HCT116 (cell line): ENCODE measurements around the gene CAMSAP1. TPM values are rescaled to one million over a fixed set of nuclear protein-coding genes. Genes with fewer than 3 reads are reported as not detected.

Experiments
- ATAC-seq: fragments of 200-7000 bp; cut with Tn5 transposase; 2 replicates; pipeline ENCODE4 v1.9.1; 2020; ENCODE audit warnings: mild to moderate bottlenecking, moderate library complexity
- BruUV-seq: library from RNA; stranded (reverse); fragments of 400-500 nt; replicated peaks from 2 replicates; lab custom pipeline; 2021; lab: Mats Ljungman, UMichigan
- CTCF ChIA-PET: fragments of 300-600 bp; sonication (Branson Sonifier 250); formaldehyde crosslinking; loops from one replicate; lab custom pipeline; 2021; ENCODE audit warnings: antibody characterized with exemption; lab: Charles Lee
- POLR2A ChIA-PET: fragments of 300-600, 350-600 bp; sonication (Branson Sonifier 250); formaldehyde crosslinking; loops from one replicate; lab custom pipeline; 2021; ENCODE audit warnings: antibody characterized with exemption; lab: Charles Lee
- RAD21 ChIA-PET, 2 experiments: fragments of 300-600 bp; sonication (Branson Sonifier 250); formaldehyde crosslinking; loops; one replicate each; lab custom pipeline; 2023; ENCODE audit warnings: low total read pairs in 2 of 2; ENCODE audit not compliant: uncharacterized antibody in 2 of 2, unreplicated experiment in 2 of 2, low non-redundant PET in 1 of 2; lab: Charles Lee
- DNase-seq: peaks from one replicate; pipeline ENCODE4 v3.0.0-alpha.2; 2010; ENCODE audit warnings: low read depth, low spot score
- H2AFZ ChIP-seq: fragments of 200-600 bp; shearing (Covaris generic), sonication (generic); 2 replicates; pipeline ENCODE4 v1.6.1; 2017; ENCODE audit warnings: low read depth, mixed run types, mixed read lengths, antibody characterized with exemption, low read length; ENCODE audit not compliant: poor library complexity, severe bottlenecking
- H3K27ac ChIP-seq: 2 replicates; pipeline ENCODE4 v1.5.1; 2012; ENCODE audit warnings: low read depth, low read length
- H3K27me3 ChIP-seq: fragments of 200-600 bp; sonication (generic); 2 replicates; pipeline ENCODE4 v1.6.1; 2016; ENCODE audit warnings: mixed run types, low read length, mixed read lengths; ENCODE audit not compliant: insufficient read depth
- H3K36me3 ChIP-seq, 2 experiments: fragments of 200-500 bp in 1 of 2; fragments of 200-600 bp in 1 of 2; sonication (Bioruptor generic) in 1 of 2; sonication (generic) in 1 of 2; 2 replicates each; pipeline versions ENCODE4 v1.5.1 to v1.6.1; 2014 to 2016; ENCODE audit warnings: low read length in 2 of 2, inconsistent platforms in 1 of 2, mixed read lengths in 1 of 2, mixed run types in 1 of 2; ENCODE audit not compliant: insufficient read depth in 2 of 2, control insufficient read depth in 1 of 2
- H3K4me1 ChIP-seq, 2 experiments: fragments of 200-600 bp in 1 of 2; sonication (generic) in 1 of 2; 2 replicates each; pipeline versions ENCODE4 v1.5.1 to v1.6.1; 2012 to 2017; ENCODE audit warnings: low read length in 2 of 2, inconsistent platforms in 1 of 2, mild to moderate bottlenecking in 1 of 2, mixed read lengths in 1 of 2, mixed run types in 1 of 2, moderate library complexity in 1 of 2; ENCODE audit not compliant: insufficient read depth in 2 of 2, control insufficient read depth in 1 of 2
- H3K4me2 ChIP-seq: fragments of 200-600 bp; sonication (generic); 2 replicates; pipeline ENCODE4 v1.6.1; 2017; ENCODE audit warnings: mixed run types, low read length, mixed read lengths
- H3K4me3 ChIP-seq, 2 experiments: fragments of 200-600 bp in 1 of 2; sonication (generic) in 1 of 2; replicated peaks in 1 of 2; 2 replicates each; pipeline ENCODE4 v1.5.1; 2011 to 2016; ENCODE audit warnings: low read length in 2 of 2, control low read depth in 1 of 2, low read depth in 1 of 2, mild to moderate bottlenecking in 1 of 2, mixed read lengths in 1 of 2, mixed run types in 1 of 2
- H3K79me2 ChIP-seq: fragments of 200-600 bp; sonication (generic); 2 replicates; pipeline ENCODE4 v1.6.1; 2017; ENCODE audit warnings: mild to moderate bottlenecking, mixed run types, low read length, moderate library complexity, mixed read lengths; ENCODE audit not compliant: insufficient read depth
- H3K9ac ChIP-seq: fragments of 200-600 bp; sonication (generic); 2 replicates; pipeline ENCODE4 v1.6.1; 2016; ENCODE audit warnings: low read length, mixed read lengths
- H3K9me2 ChIP-seq: fragments of 200-600 bp; sonication (generic), shearing (Covaris generic); 2 replicates; pipeline ENCODE4 v1.6.1; 2017; ENCODE audit warnings: mixed run types, mild to moderate bottlenecking, moderate library complexity; ENCODE audit not compliant: insufficient read depth
- H3K9me3 ChIP-seq, 2 experiments: fragments of 200-500 bp in 1 of 2; fragments of 200-600 bp in 1 of 2; sonication (Bioruptor generic) in 1 of 2; sonication (generic) in 1 of 2; 2 replicates each; pipeline ENCODE4 v1.6.1; 2014 to 2017; ENCODE audit warnings: low read length in 2 of 2, mixed read lengths in 2 of 2, inconsistent platforms in 1 of 2, low read depth in 1 of 2, mild to moderate bottlenecking in 1 of 2, mixed run types in 1 of 2, moderate library complexity in 1 of 2; ENCODE audit not compliant: control insufficient read depth in 1 of 2, insufficient read depth in 1 of 2
- H4K20me1 ChIP-seq: fragments of 200-600 bp; sonication (generic), shearing (Covaris generic); 2 replicates; pipeline ENCODE4 v1.6.1; 2017; ENCODE audit warnings: mixed run types, mild to moderate bottlenecking, moderate library complexity; ENCODE audit not compliant: insufficient read depth
- EGR1 ChIP-seq: IDR thresholded peaks from 2 replicates; pipeline ENCODE4 v1.6.1; 2012; ENCODE audit warnings: low read depth
- SP1 ChIP-seq: IDR thresholded peaks from 2 replicates; pipeline ENCODE4 v1.6.1; 2012; ENCODE audit warnings: low read depth
- ZFX ChIP-seq: fragments of 450-650 bp; IDR thresholded peaks from 2 replicates; pipeline ENCODE4 v1.6.1; 2017
- ZNF274 ChIP-seq: fragments of 200-500 bp; sonication (Bioruptor generic); IDR thresholded peaks from 2 replicates; pipeline ENCODE4 v1.6.1; 2014; ENCODE audit warnings: mild to moderate bottlenecking, low read depth, low read length, inconsistent platforms
- intact Hi-C: fragments of 100-400 bp; cut with micrococcal nuclease; formaldehyde crosslinking; loops from 2 replicates; pipeline ENCODE4 v1.10.0; 2022
- total RNA-seq: library from RNA; stranded (reverse); gene quantifications from one replicate; pipeline ENCODE4 v1.2.1, GENCODE V29; 2021; ENCODE audit not compliant: unreplicated experiment

Gene CAMSAP1
- total RNA-seq, 1 experiment from 2014 or later: 33.1 TPM

DNA sequence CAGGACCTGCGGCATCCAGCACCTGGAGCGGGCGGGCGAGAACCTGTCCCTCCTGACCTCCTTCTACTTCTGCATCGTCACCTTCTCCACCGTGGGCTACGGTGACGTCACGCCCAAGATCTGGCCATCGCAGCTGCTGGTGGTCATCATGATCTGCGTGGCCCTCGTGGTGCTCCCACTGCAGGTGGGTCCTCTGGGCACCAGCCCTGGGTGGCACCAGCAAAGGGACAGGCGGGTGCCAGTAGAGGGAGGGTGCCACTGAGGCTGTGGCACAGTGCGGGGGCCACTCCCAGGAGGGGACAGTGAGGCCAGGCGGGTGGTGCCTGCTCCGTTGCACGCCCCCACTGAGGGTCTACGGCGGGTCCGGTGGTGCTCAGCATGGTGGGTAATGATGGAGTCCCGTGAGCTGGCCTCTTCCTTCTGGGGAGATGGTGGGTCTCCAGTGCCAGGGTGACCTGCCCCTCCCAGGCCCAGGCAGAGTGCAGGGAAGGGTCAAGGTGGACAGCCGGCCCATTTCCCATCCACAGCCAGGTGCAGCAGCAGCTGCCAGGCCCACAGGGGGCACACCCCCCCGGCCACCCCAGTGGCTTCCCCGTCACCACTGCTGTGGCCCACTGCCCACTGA, 147.6 kb downstream of the CAMSAP1 start (continued):
- no peak for TF ChIP-seq ZNF274
- no peak for TF ChIP-seq EGR1
- no peak for TF ChIP-seq SP1

GRCh38 chr9:135758870-135759269, 148.5 kb downstream of the CAMSAP1 start:
- POLR2A ChIA-PET: no interaction called here
- H3K27me3 ChIP-seq: no peaks in the 10 kb centered on the region

More at GRCh38 chr9:135758870-135759269, 148.5 kb downstream of the CAMSAP1 start:
- no peaks in the 10 kb centered on the region for H3K79me2 ChIP-seq
- ChIA-PET CTCF (no interaction called here), RAD21 (no interaction called here)
- no peaks in the 10 kb centered on the region for H3K9me3 ChIP-seq
- no peak overlapping the region for H3K9ac ChIP-seq
- DNase-seq (no peak), ATAC-seq (no peak)
- no peak overlapping the region for H3K4me3 ChIP-seq
- H3K4me2 ChIP-seq: no peak overlapping the region
- no peaks in the 10 kb centered on the region for H3K4me1 ChIP-seq
- H4K20me1 ChIP-seq: no peaks in the 10 kb centered on the region
- H3K36me3 ChIP-seq: no peaks in the 10 kb centered on the region
- TF ChIP-seq ZFX (no peak), ZNF274 (no peak)
- no peak overlapping the region for H3K27ac ChIP-seq
- H3K9me2 ChIP-seq: no peaks in the 10 kb centered on the region
- intact Hi-C loops: no loop called here
- no peak overlapping the region for H2AFZ ChIP-seq
- no TSS peak for BruUV-seq

Other genes with a start within 250 kb of the CAMSAP1 start
- gene LCN9, start 244.2 kb downstream of the CAMSAP1 start, total RNA-seq: not detected
- gene SOHLH1, start 208.1 kb downstream of the CAMSAP1 start, total RNA-seq: not detected
- 0.17 TPM for gene KCNT1, start 205.4 kb downstream of the CAMSAP1 start, total RNA-seq
- gene UBAC1, start 53.8 kb upstream of the CAMSAP1 start, total RNA-seq: 54.8 TPM
- gene NACC2, start 187.7 kb upstream of the CAMSAP1 start, total RNA-seq: 27.8 TPM
- gene TMEM250, start 211.3 kb upstream of the CAMSAP1 start, total RNA-seq: 37.5 TPM